OCI-LY7 (cell line): ENCODE data around the gene CSPG4. TPM values are rescaled to one million over a fixed set of nuclear protein-coding genes. Genes with fewer than 3 reads are reported as not detected.

Source experiments
- BruUV-seq: library from RNA; stranded (reverse); fragments of 400-500 nt; replicated peaks from 2 replicates; lab custom pipeline; 2021; lab: Mats Ljungman, UMichigan
- CTCF ChIA-PET: fragments of 300-600 bp; sonication (Branson Sonifier 250); formaldehyde crosslinking; loops from one replicate; lab custom pipeline; 2022; ENCODE audit warnings: antibody characterized with exemption; ENCODE audit not compliant: unreplicated experiment; lab: Charles Lee
- POLR2A ChIA-PET: fragments of 300-600 bp; sonication (Branson Sonifier 250); formaldehyde crosslinking; loops from one replicate; lab custom pipeline; 2022; ENCODE audit warnings: antibody characterized with exemption; lab: Charles Lee
- DNase-seq: peaks from one replicate; pipeline ENCODE4 v3.0.0-alpha.2; 2015; ENCODE audit warnings: low spot score
- H2AFZ ChIP-seq: fragments of 200-600 bp; sonication (generic), shearing (Covaris generic); 2 replicates; pipeline ENCODE4 v1.6.1; 2014; ENCODE audit warnings: mild to moderate bottlenecking, antibody characterized with exemption, low read length, moderate library complexity
- H3K27ac ChIP-seq: fragments of 200-600 bp; sonication (generic); 2 replicates; pipeline ENCODE4 v1.5.1; 2014; ENCODE audit warnings: mixed run types, low read depth, mild to moderate bottlenecking, moderate library complexity, low read length, inconsistent platforms; ENCODE audit not compliant: poor library complexity, severe bottlenecking
- H3K36me3 ChIP-seq: fragments of 200-600 bp; sonication (generic); 2 replicates; pipeline ENCODE4 v1.6.1; 2014; ENCODE audit warnings: mild to moderate bottlenecking, antibody characterized with exemption, low read length, moderate library complexity, mixed read lengths; ENCODE audit not compliant: insufficient read depth
- H3K4me1 ChIP-seq: fragments of 200-600 bp; sonication (generic); 2 replicates; pipeline ENCODE4 v1.5.1; 2014; ENCODE audit warnings: mild to moderate bottlenecking, low read length; ENCODE audit not compliant: insufficient read depth, poor library complexity, severe bottlenecking
- H3K4me2 ChIP-seq: fragments of 200-600 bp; sonication (generic); 2 replicates; pipeline ENCODE4 v1.6.1; 2014; ENCODE audit warnings: mild to moderate bottlenecking, low read length
- H3K4me3 ChIP-seq: fragments of 200-600 bp; sonication (generic); 2 replicates; pipeline ENCODE4 v1.5.1; 2014; ENCODE audit warnings: mild to moderate bottlenecking, low read depth, low read length; ENCODE audit not compliant: poor library complexity, severe bottlenecking
- H3K79me2 ChIP-seq: fragments of 200-600 bp; sonication (generic); 2 replicates; pipeline ENCODE4 v1.6.1; 2016; ENCODE audit warnings: low read depth, mild to moderate bottlenecking, low read length, moderate library complexity, mixed read lengths; ENCODE audit not compliant: insufficient read depth
- H3K9me2 ChIP-seq: fragments of 200-600 bp; sonication (generic); 2 replicates; pipeline ENCODE4 v1.6.1; 2016; ENCODE audit warnings: mild to moderate bottlenecking, low read length, mixed read lengths; ENCODE audit not compliant: insufficient read depth
- H3K9me3 ChIP-seq: fragments of 200-600 bp; sonication (generic); 2 replicates; pipeline ENCODE4 v1.6.1; 2014; ENCODE audit warnings: mild to moderate bottlenecking, mixed run types, low read length, mixed read lengths
- H4K20me1 ChIP-seq: fragments of 200-600 bp; sonication (generic); 2 replicates; pipeline ENCODE4 v1.6.1; 2014; ENCODE audit warnings: mild to moderate bottlenecking, antibody characterized with exemption, low read length, moderate library complexity, mixed read lengths; ENCODE audit not compliant: insufficient read depth
- EZH2phosphoT487 ChIP-seq: fragments of 200-600 bp; sonication (generic); IDR thresholded peaks from 2 replicates; pipeline ENCODE4 v1.6.1; 2018; ENCODE audit warnings: low read depth, borderline replicate concordance, mild to moderate bottlenecking, mixed run types, antibody characterized with exemption, low read length, moderate library complexity, mixed read lengths
- intact Hi-C: fragments of 100-400 bp; cut with micrococcal nuclease; formaldehyde crosslinking; loops from one replicate; pipeline ENCODE4 v1.10.0; 2022; ENCODE audit not compliant: unreplicated experiment
- total RNA-seq, 2 experiments: library from RNA; depleted of rRNA in 1 of 2; stranded (reverse); fragments of >200 nt in 1 of 2; shearing (Covaris generic) in 1 of 2; gene quantifications; 2 replicates each; pipeline ENCODE4 v1.2.3, GENCODE V29; 2014 to 2022
- TF ChIP-seq, protein P1 (sequence below): fragments of 200-600 bp; sonication (generic); conservative IDR thresholded peaks from 2 replicates; pipeline ENCODE4 v1.5.1; 2014; ENCODE audit warnings: mild to moderate bottlenecking, antibody characterized with exemption, low read length, moderate library complexity, mixed read lengths

The CSPG4 gene
- total RNA-seq, 2 experiments from 2014 or later, result not detected

GRCh38 chr15:75673426-75674235 is 39.0 kb downstream of the CSPG4 start:
- Histone ChIP-seq H3K4me2 (no peak overlapping the region), H3K4me1 (no peaks in the 10 kb centered on the region), H4K20me1 (no peaks in the 10 kb centered on the region), H3K27ac (no peak overlapping the region), H3K9me3 (no peaks in the 10 kb centered on the region), H3K9me2 (no peaks in the 10 kb centered on the region), H2AFZ (no peak overlapping the region), H3K79me2 (no peaks in the 10 kb centered on the region), H3K4me3 (no peak overlapping the region), H3K36me3 (no peaks in the 10 kb centered on the region)
- no peak for DNase-seq
- intact Hi-C loops, result no loop called here
- TF ChIP-seq, protein P1, sequence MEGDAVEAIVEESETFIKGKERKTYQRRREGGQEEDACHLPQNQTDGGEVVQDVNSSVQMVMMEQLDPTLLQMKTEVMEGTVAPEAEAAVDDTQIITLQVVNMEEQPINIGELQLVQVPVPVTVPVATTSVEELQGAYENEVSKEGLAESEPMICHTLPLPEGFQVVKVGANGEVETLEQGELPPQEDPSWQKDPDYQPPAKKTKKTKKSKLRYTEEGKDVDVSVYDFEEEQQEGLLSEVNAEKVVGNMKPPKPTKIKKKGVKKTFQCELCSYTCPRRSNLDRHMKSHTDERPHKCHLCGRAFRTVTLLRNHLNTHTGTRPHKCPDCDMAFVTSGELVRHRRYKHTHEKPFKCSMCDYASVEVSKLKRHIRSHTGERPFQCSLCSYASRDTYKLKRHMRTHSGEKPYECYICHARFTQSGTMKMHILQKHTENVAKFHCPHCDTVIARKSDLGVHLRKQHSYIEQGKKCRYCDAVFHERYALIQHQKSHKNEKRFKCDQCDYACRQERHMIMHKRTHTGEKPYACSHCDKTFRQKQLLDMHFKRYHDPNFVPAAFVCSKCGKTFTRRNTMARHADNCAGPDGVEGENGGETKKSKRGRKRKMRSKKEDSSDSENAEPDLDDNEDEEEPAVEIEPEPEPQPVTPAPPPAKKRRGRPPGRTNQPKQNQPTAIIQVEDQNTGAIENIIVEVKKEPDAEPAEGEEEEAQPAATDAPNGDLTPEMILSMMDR, result no peak
- no TSS peak for BruUV-seq
- ChIA-PET POLR2A (interaction anchor here (1.4 kb wide), 1 partner anchor 32 kb away, joined by 3 read pairs; no protein-coding TSS in a partner anchor), CTCF (no interaction called here)

DNA sequence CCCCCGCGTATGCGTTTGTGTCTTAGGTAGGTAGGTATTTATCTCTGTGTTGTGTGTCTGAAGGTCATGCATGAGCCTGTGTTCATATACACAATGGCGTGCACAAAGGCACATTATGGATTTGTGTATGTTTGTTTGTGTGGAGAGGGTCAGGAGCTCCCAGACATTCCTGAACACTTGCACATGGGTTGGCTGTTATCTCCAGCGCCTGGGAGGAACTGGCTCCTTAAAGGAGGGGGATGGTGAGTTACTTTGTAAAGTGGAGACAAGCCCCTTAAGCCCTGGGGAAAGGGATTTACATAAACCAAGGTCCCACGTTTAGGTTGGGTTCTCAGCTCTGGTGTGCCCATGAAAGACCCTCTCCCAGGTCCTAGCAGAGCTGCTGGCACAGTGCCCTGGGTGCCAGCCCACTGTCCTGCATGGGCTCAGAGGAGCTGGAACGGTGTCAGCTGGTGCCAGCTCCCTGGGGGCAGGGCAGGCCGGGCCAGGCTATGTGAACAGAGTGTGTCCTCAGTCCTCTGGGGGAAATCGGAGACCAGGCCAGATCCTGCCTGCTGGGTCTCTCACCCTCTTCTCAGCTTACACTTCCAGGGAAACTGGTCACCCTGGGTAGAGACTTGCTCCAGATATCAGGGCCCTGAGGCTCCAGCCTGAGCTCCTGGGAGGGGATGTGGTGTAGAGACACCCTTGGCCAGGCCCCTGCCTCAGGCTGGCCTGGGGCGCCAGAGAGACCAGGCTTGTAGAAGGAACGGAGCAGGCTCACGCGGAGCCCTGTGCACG is 39.8 kb downstream of the CSPG4 start:
- intact Hi-C loops, result no loop called here
- no peaks in the 10 kb centered on the region for H3K79me2 ChIP-seq
- no peaks in the 10 kb centered on the region for H3K9me2 ChIP-seq
- TF ChIP-seq, protein P1, result no peak
- TF ChIP-seq EZH2phosphoT487, result no peak
- no peak overlapping the region for H3K4me3 ChIP-seq
- no peak overlapping the region for H2AFZ ChIP-seq
- H3K9me3 ChIP-seq, result no peaks in the 10 kb centered on the region
- BruUV-seq, result no TSS peak
- no peaks in the 10 kb centered on the region for H3K36me3 ChIP-seq
- CTCF ChIA-PET, result no interaction called here
- no peaks in the 10 kb centered on the region for H4K20me1 ChIP-seq
- no peak for DNase-seq
- no peak overlapping the region for H3K27ac ChIP-seq
- no peaks in the 10 kb centered on the region for H3K4me1 ChIP-seq
- no peak overlapping the region for H3K4me2 ChIP-seq
- POLR2A ChIA-PET, result no interaction called here
